GM23338 (cell line): ENCODE data around the gene FNDC3A. TPM values are rescaled to one million over a fixed set of nuclear protein-coding genes. Genes with fewer than 3 reads are reported as not detected.

Source experiments
- ATAC-seq: fragments of 200-7000 bp; cut with Tn5 transposase; 3 replicates; pipeline ENCODE4 v1.9.1; 2020
- DNase-seq: peaks from one replicate; pipeline ENCODE4 v3.0.0-alpha.2; 2015; ENCODE audit warnings: low spot score
- H2AFZ ChIP-seq: fragments of 200-600 bp; sonication (generic); 2 replicates; pipeline ENCODE4 v1.8.0; 2016; ENCODE audit warnings: antibody characterized with exemption, mild to moderate bottlenecking, moderate library complexity
- H3F3A ChIP-seq: fragments of 200-600 bp; sonication (generic); replicated peaks from 2 replicates; pipeline ENCODE4 v1.8.0; 2017; ENCODE audit warnings: antibody characterized with exemption, mixed run types, low read depth
- H3K27ac ChIP-seq: fragments of 200-600 bp; sonication (generic); 2 replicates; pipeline ENCODE4 v1.6.1; 2016; ENCODE audit warnings: low read depth
- H3K27me3 ChIP-seq: fragments of 200-600 bp; sonication (generic); 2 replicates; pipeline ENCODE4 v1.8.0; 2016; ENCODE audit warnings: mild to moderate bottlenecking, mixed run types, moderate library complexity; ENCODE audit not compliant: insufficient read depth
- H3K36me3 ChIP-seq: fragments of 200-600 bp; sonication (generic); 2 replicates; pipeline ENCODE4 v1.8.0; 2016; ENCODE audit warnings: mild to moderate bottlenecking; ENCODE audit not compliant: insufficient read depth
- H3K4me1 ChIP-seq: fragments of 200-600 bp; sonication (generic); 2 replicates; pipeline ENCODE4 v1.8.0; 2016; ENCODE audit warnings: mild to moderate bottlenecking, moderate library complexity; ENCODE audit not compliant: insufficient read depth
- H3K4me2 ChIP-seq: fragments of 200-600 bp; sonication (generic); 2 replicates; pipeline ENCODE4 v1.7.1; 2017; ENCODE audit warnings: mixed run types
- H3K4me3 ChIP-seq: fragments of 200-600 bp; sonication (generic); 2 replicates; pipeline ENCODE4 v1.6.1; 2016; ENCODE audit warnings: mixed run types
- H3K79me2 ChIP-seq: fragments of 200-600 bp; sonication (generic); replicated peaks from 2 replicates; pipeline ENCODE4 v1.8.0; 2017; ENCODE audit warnings: mild to moderate bottlenecking; ENCODE audit not compliant: insufficient read depth
- H3K9me2 ChIP-seq: fragments of 200-600 bp; sonication (generic); 2 replicates; pipeline ENCODE4 v1.8.0; 2017; ENCODE audit not compliant: insufficient read depth
- H4K20me1 ChIP-seq: fragments of 200-600 bp; sonication (generic); replicated peaks from 2 replicates; pipeline ENCODE4 v1.8.0; 2017; ENCODE audit warnings: mild to moderate bottlenecking; ENCODE audit not compliant: insufficient read depth
- H3K27ac Mint-ChIP-seq: 2 replicates; pipeline ENCODE4 v1.8.0; 2020; ENCODE audit warnings: inconsistent platforms, mild to moderate bottlenecking, moderate library complexity, mixed read lengths
- H3K27me3 Mint-ChIP-seq: 3 replicates; pipeline ENCODE4 v1.8.0; 2022; ENCODE audit warnings: low read depth, mild to moderate bottlenecking, moderate library complexity, mixed read lengths, inconsistent platforms; ENCODE audit not compliant: insufficient read depth, poor library complexity
- H3K36me3 Mint-ChIP-seq: 3 replicates; pipeline ENCODE4 v1.8.0; 2021; ENCODE audit warnings: low read depth, mild to moderate bottlenecking, inconsistent platforms, moderate library complexity, mixed read lengths
- H3K4me1 Mint-ChIP-seq: 3 replicates; pipeline ENCODE4 v1.8.0; 2020; ENCODE audit warnings: mild to moderate bottlenecking, inconsistent platforms, mixed read lengths
- H3K4me3 Mint-ChIP-seq: 3 replicates; pipeline ENCODE4 v1.8.0; 2021; ENCODE audit warnings: moderate library complexity, mild to moderate bottlenecking, inconsistent platforms, mixed read lengths
- H3K9me3 Mint-ChIP-seq: 3 replicates; pipeline ENCODE4 v1.8.0; 2020; ENCODE audit warnings: moderate library complexity, mild to moderate bottlenecking, inconsistent platforms, mixed read lengths
- CREB1 ChIP-seq: fragments of 250-450 bp; sonication (Bioruptor Pico); IDR thresholded peaks from 2 replicates; pipeline ENCODE4 v1.5.0; 2020; ENCODE audit warnings: low read depth, mild to moderate bottlenecking, moderate library complexity
- CTCF ChIP-seq, 2 experiments: fragments of 200-600 bp in 1 of 2; sonication (generic) in 1 of 2; conservative IDR thresholded peaks; 2 replicates each; pipeline versions ENCODE4 v1.5.1 to v1.6.1; 2016 to 2017; ENCODE audit warnings: antibody characterized with exemption in 2 of 2, low read depth in 2 of 2, mild to moderate bottlenecking in 2 of 2, moderate library complexity in 1 of 2
- ETS1 ChIP-seq: IDR thresholded peaks from 2 replicates; pipeline ENCODE4 v1.6.1; 2016; ENCODE audit warnings: antibody characterized with exemption
- EZH2 ChIP-seq: fragments of 200-600 bp; sonication (generic); IDR thresholded peaks from one replicate; pipeline ENCODE4 v1.8.0; 2017; ENCODE audit warnings: antibody characterized with exemption, mild to moderate bottlenecking, low read depth; ENCODE audit not compliant: unreplicated experiment
- EZH2phosphoT487 ChIP-seq: fragments of 200-600 bp; sonication (generic); IDR thresholded peaks from one replicate; pipeline ENCODE4 v1.8.1; 2018; ENCODE audit warnings: antibody characterized with exemption; ENCODE audit not compliant: unreplicated experiment
- JUNB ChIP-seq: IDR thresholded peaks from one replicate; pipeline ENCODE4 v1.6.1; 2016; ENCODE audit warnings: antibody characterized with exemption; ENCODE audit not compliant: unreplicated experiment
- NANOG ChIP-seq: IDR thresholded peaks from 2 replicates; pipeline ENCODE4 v1.6.1; 2016; ENCODE audit warnings: antibody characterized with exemption, borderline replicate concordance
- POLR2AphosphoS5 ChIP-seq: IDR thresholded peaks from 2 replicates; pipeline ENCODE4 v1.6.1; 2016; ENCODE audit warnings: antibody characterized with exemption, low read depth
- REST ChIP-seq: IDR thresholded peaks from one replicate; pipeline ENCODE4 v1.6.1; 2018; ENCODE audit warnings: antibody characterized with exemption; ENCODE audit not compliant: unreplicated experiment
- STAT1 ChIP-seq: IDR thresholded peaks from one replicate; pipeline ENCODE4 v1.6.1; 2016; ENCODE audit warnings: antibody characterized with exemption; ENCODE audit not compliant: unreplicated experiment
- ZNF114 ChIP-seq: fragments of 250-450 bp; sonication (Bioruptor Pico); IDR thresholded peaks from 2 replicates; pipeline ENCODE4 v1.5.0; 2020; ENCODE audit warnings: mild to moderate bottlenecking, moderate library complexity
- ZNF331 ChIP-seq: fragments of 250-450 bp; sonication (Bioruptor Pico); IDR thresholded peaks from 2 replicates; pipeline ENCODE4 v1.5.0; 2020; ENCODE audit warnings: low read depth, mild to moderate bottlenecking, moderate library complexity
- polyA plus RNA-seq: library from polyadenylated mRNA; unstranded; fragments of >200 nt; fragmentation: Nextera tagmentation; extraction: Ambion mirVana; gene quantifications from 2 replicates; pipeline ENCODE4 v1.2.1, GENCODE V29; 2016
- total RNA-seq: library from RNA; depleted of rRNA; stranded (reverse); fragments of >200 nt; shearing (Covaris generic); gene quantifications from 2 replicates; pipeline ENCODE4 v1.2.3, GENCODE V29; 2014
- TF ChIP-seq, protein P1 (sequence below): fragments of 250-450 bp; sonication (Bioruptor Pico); IDR thresholded peaks from 2 replicates; pipeline ENCODE4 v1.5.0; 2020; ENCODE audit warnings: mild to moderate bottlenecking, moderate library complexity

Gene FNDC3A
- total and polyA plus RNA-seq, 2 experiments from 2014 or later, result 10.3 to 31.1 TPM

- Histone ChIP-seq H3K4me2 (no peak overlapping the region), H3K27me3 (no peaks in the 10 kb centered on the region), H3K4me1 (no peaks in the 10 kb centered on the region), H3K36me3 (no peaks in the 10 kb centered on the region), H3K79me2 (no peaks in the 10 kb centered on the region), H3K9me2 (no peaks in the 10 kb centered on the region), H3F3A (no peaks in the 10 kb centered on the region), H4K20me1 (no peaks in the 10 kb centered on the region; the same call in 1 of the 2 replicates), H2AFZ (no peak overlapping the region), H3K4me3 (no peak overlapping the region), H3K27ac (no peak overlapping the region)
- no peak overlapping the region for H3K4me3 Mint-ChIP-seq
- peaks cover 1% of the 10 kb centered on the region for H3K27me3 Mint-ChIP-seq
- H3K27ac Mint-ChIP-seq, result no peak overlapping the region
- no peaks in the 10 kb centered on the region for H3K36me3 Mint-ChIP-seq
- TF ChIP-seq ZNF114 (no peak), POLR2AphosphoS5 (no peak), CREB1 (no peak), REST (no peak), ETS1 (no peak), ZNF331 (CRISPR knock-in tag) (no peak), CTCF (conservative IDR thresholded peaks at IDR 0.05; ENCODE audit: low read depth in 2 of 2) (no peak), JUNB (no peak), EZH2phosphoT487 (no peak), EZH2 (no peak), NANOG (no peak), STAT1 (no peak)
- TF ChIP-seq, protein P1, sequence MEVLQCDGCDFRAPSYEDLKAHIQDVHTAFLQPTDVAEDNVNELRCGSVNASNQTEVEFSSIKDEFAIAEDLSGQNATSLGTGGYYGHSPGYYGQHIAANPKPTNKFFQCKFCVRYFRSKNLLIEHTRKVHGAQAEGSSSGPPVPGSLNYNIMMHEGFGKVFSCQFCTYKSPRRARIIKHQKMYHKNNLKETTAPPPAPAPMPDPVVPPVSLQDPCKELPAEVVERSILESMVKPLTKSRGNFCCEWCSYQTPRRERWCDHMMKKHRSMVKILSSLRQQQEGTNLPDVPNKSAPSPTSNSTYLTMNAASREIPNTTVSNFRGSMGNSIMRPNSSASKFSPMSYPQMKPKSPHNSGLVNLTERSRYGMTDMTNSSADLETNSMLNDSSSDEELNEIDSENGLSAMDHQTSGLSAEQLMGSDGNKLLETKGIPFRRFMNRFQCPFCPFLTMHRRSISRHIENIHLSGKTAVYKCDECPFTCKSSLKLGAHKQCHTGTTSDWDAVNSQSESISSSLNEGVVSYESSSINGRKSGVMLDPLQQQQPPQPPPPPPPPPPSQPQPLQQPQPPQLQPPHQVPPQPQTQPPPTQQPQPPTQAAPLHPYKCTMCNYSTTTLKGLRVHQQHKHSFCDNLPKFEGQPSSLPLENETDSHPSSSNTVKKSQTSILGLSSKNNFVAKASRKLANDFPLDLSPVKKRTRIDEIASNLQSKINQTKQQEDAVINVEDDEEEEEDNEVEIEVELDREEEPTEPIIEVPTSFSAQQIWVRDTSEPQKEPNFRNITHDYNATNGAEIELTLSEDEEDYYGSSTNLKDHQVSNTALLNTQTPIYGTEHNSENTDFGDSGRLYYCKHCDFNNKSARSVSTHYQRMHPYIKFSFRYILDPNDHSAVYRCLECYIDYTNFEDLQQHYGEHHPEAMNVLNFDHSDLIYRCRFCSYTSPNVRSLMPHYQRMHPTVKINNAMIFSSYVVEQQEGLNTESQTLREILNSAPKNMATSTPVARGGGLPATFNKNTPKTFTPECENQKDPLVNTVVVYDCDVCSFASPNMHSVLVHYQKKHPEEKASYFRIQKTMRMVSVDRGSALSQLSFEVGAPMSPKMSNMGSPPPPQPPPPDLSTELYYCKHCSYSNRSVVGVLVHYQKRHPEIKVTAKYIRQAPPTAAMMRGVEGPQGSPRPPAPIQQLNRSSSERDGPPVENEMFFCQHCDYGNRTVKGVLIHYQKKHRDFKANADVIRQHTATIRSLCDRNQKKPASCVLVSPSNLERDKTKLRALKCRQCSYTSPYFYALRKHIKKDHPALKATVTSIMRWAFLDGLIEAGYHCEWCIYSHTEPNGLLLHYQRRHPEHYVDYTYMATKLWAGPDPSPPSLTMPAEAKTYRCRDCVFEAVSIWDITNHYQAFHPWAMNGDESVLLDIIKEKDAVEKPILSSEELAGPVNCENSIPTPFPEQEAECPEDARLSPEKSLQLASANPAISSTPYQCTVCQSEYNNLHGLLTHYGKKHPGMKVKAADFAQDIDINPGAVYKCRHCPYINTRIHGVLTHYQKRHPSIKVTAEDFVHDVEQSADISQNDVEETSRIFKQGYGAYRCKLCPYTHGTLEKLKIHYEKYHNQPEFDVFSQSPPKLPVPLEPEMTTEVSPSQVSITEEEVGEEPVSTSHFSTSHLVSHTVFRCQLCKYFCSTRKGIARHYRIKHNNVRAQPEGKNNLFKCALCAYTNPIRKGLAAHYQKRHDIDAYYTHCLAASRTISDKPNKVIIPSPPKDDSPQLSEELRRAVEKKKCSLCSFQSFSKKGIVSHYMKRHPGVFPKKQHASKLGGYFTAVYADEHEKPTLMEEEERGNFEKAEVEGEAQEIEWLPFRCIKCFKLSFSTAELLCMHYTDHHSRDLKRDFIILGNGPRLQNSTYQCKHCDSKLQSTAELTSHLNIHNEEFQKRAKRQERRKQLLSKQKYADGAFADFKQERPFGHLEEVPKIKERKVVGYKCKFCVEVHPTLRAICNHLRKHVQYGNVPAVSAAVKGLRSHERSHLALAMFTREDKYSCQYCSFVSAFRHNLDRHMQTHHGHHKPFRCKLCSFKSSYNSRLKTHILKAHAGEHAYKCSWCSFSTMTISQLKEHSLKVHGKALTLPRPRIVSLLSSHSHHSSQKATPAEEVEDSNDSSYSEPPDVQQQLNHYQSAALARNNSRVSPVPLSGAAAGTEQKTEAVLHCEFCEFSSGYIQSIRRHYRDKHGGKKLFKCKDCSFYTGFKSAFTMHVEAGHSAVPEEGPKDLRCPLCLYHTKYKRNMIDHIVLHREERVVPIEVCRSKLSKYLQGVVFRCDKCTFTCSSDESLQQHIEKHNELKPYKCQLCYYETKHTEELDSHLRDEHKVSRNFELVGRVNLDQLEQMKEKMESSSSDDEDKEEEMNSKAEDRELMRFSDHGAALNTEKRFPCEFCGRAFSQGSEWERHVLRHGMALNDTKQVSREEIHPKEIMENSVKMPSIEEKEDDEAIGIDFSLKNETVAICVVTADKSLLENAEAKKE (CRISPR knock-in tag), result no peak
- no peaks in the 10 kb centered on the region for H3K9me3 Mint-ChIP-seq
- no peaks in the 10 kb centered on the region for H3K4me1 Mint-ChIP-seq
- DNase-seq (no peak), ATAC-seq (no peak)
These were observed 281.1 kb downstream of the FNDC3A start for GRCh38 chr13:49256841-49257240.
